GM18868 (cell line): ENCODE results near the gene SORL1.

ENCODE experiments used
- ATAC-seq: cut with Tn5 transposase; IDR thresholded peaks from one replicate; pipeline ENCODE4 v1.9.1; 2021; ENCODE audit warnings: mild to moderate bottlenecking, moderate library complexity; ENCODE audit not compliant: unreplicated experiment

SORL1 gene

GRCh38 chr11:121426476-121427399 is 25.4 kb upstream of the SORL1 start:
- ATAC-seq, result no peak

GRCh38 chr11:121427400-121427744 is 24.7 kb upstream of the SORL1 start:
- no peak for ATAC-seq

- ATAC-seq, result no peak
These were observed 22.6 kb upstream of the SORL1 start for GRCh38 chr11:121429556-121429955.

- ATAC-seq, result no peak
These were observed 20.1 kb upstream of the SORL1 start for GRCh38 chr11:121431820-121432526.

GRCh38 chr11:121435132-121435531 is 17.0 kb upstream of the SORL1 start:
- ATAC-seq, result no peak

- ATAC-seq, result no peak
These were observed 16.3 kb upstream of the SORL1 start for GRCh38 chr11:121435551-121436511.

GRCh38 chr11:121437018-121437685 is 15.0 kb upstream of the SORL1 start:
- no peak for ATAC-seq

GRCh38 chr11:121437686-121438078 is 14.4 kb upstream of the SORL1 start:
- ATAC-seq, result no peak

GRCh38 chr11:121439337-121439736 is 12.8 kb upstream of the SORL1 start:
- ATAC-seq, result no peak

- ATAC-seq, result no peak
These were observed 12.4 kb upstream of the SORL1 start for GRCh38 chr11:121439759-121440158.

- no peak for ATAC-seq
These were observed 10.6 kb upstream of the SORL1 start for GRCh38 chr11:121441521-121441920.

GRCh38 chr11:121443688-121444275 is 8.3 kb upstream of the SORL1 start:
- ATAC-seq, result no peak

GRCh38 chr11:121444526-121444925 is 7.6 kb upstream of the SORL1 start:
- no peak for ATAC-seq

- no peak for ATAC-seq
These were observed 6.9 kb upstream of the SORL1 start for GRCh38 chr11:121445071-121445768.

GRCh38 chr11:121446752-121447156 is 5.4 kb upstream of the SORL1 start:
- no peak for ATAC-seq

- no peak for ATAC-seq
These were observed 4.1 kb upstream of the SORL1 start for GRCh38 chr11:121448011-121448410.

GRCh38 chr11:121448431-121448941 is 3.6 kb upstream of the SORL1 start:
- no peak for ATAC-seq

- no peak for ATAC-seq
These were observed 3.0 kb upstream of the SORL1 start for GRCh38 chr11:121449123-121449522.

GRCh38 chr11:121449626-121450025 is 2.5 kb upstream of the SORL1 start:
- no peak for ATAC-seq
